Right lobe of liver (tissue), 6 donors: ENCODE data around the gene TBX4. TPM values are rescaled to one million over a fixed set of nuclear protein-coding genes. Genes with fewer than 3 reads are reported as not detected.

Experiments
- ATAC-seq, 4 donors: fragments of 200-7000 bp; cut with Tn5 transposase; one replicate each; pipeline ENCODE4 v1.9.1; 2020; ENCODE audit warnings: mild to moderate bottlenecking in 4 of 4, moderate library complexity in 4 of 4
- DNase-seq, 3 donors: peaks; one replicate each; pipeline ENCODE4 v3.0.0-alpha.2; 2020
- H3K27ac ChIP-seq, 3 donors: fragments of 200-600 bp; one replicate each; pipeline ENCODE4 v1.8.0; 2022
- H3K27me3 ChIP-seq, 2 donors: fragments of 200-600 bp; one replicate each; pipeline ENCODE4 v1.8.0; 2022
- H3K36me3 ChIP-seq, 4 donors: fragments of 200-600 bp; sonication (generic) in 1 of 4; one replicate each; pipeline versions ENCODE4 v1.5.1 to v1.8.0; 2017 to 2022; ENCODE audit warnings: control low read depth in 1 of 4
- H3K4me1 ChIP-seq, 4 donors: fragments of 200-600 bp; sonication (generic) in 1 of 4; one replicate each; pipeline versions ENCODE4 v1.5.1 to v1.8.0; 2017 to 2022; ENCODE audit warnings: control low read depth in 1 of 4
- H3K4me3 ChIP-seq, 3 donors: fragments of 200-600 bp; one replicate each; pipeline ENCODE4 v1.8.0; 2022
- H3K9me3 ChIP-seq, 4 donors: fragments of 200-600 bp; sonication (generic) in 1 of 4; one replicate each; pipeline versions ENCODE4 v1.5.1 to v1.8.0; 2017 to 2022; ENCODE audit warnings: control low read depth in 1 of 4
- POLR2A ChIP-seq: fragments of 450-650 bp; IDR thresholded peaks from one replicate; pipeline ENCODE4 v1.6.1; 2017; ENCODE audit warnings: antibody characterized with exemption, mild to moderate bottlenecking
- WGBS: methylation state at CpG from one replicate; pipeline ENCODE4 v1.1.6; 2018; ENCODE audit warnings: low coverage, low lambda C conversion rate; ENCODE audit not compliant: insufficient coverage; ENCODE audit errors: missing lambda C conversion rate; 5-methylcytosine and 5-hydroxymethylcytosine counted together
- intact Hi-C, 2 donors: fragments of 100-400 bp; cut with DNase I; formaldehyde crosslinking; loops; one replicate each; pipeline versions ENCODE4 v1.11.2 to v1.14.1; 2022
- total RNA-seq, 6 experiments: library from RNA; depleted of rRNA in 2 of 6; stranded (reverse); fragments of >200 nt in 2 of 6; fragmentation: NEBNext Ultra II Directional in 3 of 6; extraction: Animal tissue kit (Norgen Biotek cat#: 25700) in 3 of 6; gene quantifications; one replicate each; pipeline versions ENCODE4 v1.1.0 to v1.2.4, GENCODE V29; 2016 to 2023
- TF ChIP-seq, protein P1 (sequence below), 4 donors: fragments of 200-600 bp in 3 of 4; fragments of 450-650 bp in 1 of 4; IDR thresholded peaks; one replicate each; pipeline versions ENCODE4 v1.5.1 to v1.8.0; 2016 to 2022; ENCODE audit warnings: antibody characterized with exemption in 4 of 4, mild to moderate bottlenecking in 2 of 4
- donor health status: DM: no; HTN: yes; CAD: no.
- donor health status: DM: no; HTN: no; CAD: no.
- donor health status: DM: no; HTN: no; CAD: no.
- donor health status: DM: no; HTN: yes; CAD: no.
- donor health status: DM: no; HTN: yes; CAD: no.

TBX4 gene
- total RNA-seq, 6 experiments from 2014 or later = not detected

GRCh38 chr17:61510991-61511390 lies 58.8 kb downstream of the TBX4 start:
- TF ChIP-seq, protein P1, sequence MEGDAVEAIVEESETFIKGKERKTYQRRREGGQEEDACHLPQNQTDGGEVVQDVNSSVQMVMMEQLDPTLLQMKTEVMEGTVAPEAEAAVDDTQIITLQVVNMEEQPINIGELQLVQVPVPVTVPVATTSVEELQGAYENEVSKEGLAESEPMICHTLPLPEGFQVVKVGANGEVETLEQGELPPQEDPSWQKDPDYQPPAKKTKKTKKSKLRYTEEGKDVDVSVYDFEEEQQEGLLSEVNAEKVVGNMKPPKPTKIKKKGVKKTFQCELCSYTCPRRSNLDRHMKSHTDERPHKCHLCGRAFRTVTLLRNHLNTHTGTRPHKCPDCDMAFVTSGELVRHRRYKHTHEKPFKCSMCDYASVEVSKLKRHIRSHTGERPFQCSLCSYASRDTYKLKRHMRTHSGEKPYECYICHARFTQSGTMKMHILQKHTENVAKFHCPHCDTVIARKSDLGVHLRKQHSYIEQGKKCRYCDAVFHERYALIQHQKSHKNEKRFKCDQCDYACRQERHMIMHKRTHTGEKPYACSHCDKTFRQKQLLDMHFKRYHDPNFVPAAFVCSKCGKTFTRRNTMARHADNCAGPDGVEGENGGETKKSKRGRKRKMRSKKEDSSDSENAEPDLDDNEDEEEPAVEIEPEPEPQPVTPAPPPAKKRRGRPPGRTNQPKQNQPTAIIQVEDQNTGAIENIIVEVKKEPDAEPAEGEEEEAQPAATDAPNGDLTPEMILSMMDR (IDR thresholded peaks at IDR 0.05) = no peak
- no peak for TF ChIP-seq POLR2A
- intact Hi-C loops = no loop called here
- H3K4me1 ChIP-seq = no peaks in the 10 kb centered on the region
- no peaks in the 10 kb centered on the region for H3K27me3 ChIP-seq
- DNase-seq (no peak), ATAC-seq (no peak)
- 51% methylated on average over 2 of the region's 2 CpGs for WGBS
- no peaks in the 10 kb centered on the region for H3K9me3 ChIP-seq
- H3K27ac ChIP-seq = no peak overlapping the region
- no peak overlapping the region for H3K4me3 ChIP-seq
- H3K36me3 ChIP-seq = no peaks in the 10 kb centered on the region

DNA sequence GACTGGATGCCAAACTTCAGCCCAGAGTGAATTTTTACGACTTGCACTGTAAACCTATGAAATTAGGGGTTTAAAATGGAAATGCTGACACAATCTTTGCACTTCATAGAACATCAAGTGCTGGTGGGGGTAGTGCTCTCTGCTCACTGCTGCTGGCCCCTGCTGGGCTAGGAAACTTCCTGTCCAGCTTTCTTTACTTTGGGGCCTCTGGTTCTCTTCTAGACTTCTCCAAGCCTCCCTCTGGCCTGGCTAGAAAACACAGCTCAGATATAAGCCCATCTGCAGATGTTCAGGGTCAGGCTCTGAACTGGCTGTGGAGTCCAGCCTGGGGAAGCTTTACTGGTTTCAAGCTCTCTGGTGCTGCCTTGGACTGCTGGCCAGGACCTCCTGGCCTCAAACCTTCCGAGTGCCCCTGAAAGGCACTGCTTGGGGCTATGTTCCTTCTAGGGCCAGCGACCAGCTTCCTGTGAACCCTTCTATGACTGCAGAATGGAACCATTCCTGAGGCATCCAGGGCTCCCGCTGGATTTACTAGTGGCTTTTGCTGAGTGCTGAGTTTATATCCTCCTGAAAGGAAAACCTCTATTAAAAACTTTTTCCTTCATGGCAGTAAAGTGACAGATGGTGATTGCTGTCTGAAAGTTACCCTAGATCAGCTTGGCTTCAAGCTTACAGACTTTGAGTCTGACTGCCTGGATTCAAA lies 59.4 kb downstream of the TBX4 start:
- no peaks in the 10 kb centered on the region for H3K36me3 ChIP-seq
- no peak for TF ChIP-seq POLR2A
- TF ChIP-seq, protein P1 (IDR thresholded peaks at IDR 0.05) = no peak
- H3K9me3 ChIP-seq = no peaks in the 10 kb centered on the region
- H3K4me3 ChIP-seq = no peak overlapping the region
- H3K27ac ChIP-seq = no peak overlapping the region
- ATAC-seq = no peak
- intact Hi-C loops = no loop called here
- H3K27me3 ChIP-seq = no peaks in the 10 kb centered on the region
- DNase-seq = no peak
- WGBS = 75% methylated on average over 2 of the region's 4 CpGs
- no peaks in the 10 kb centered on the region for H3K4me1 ChIP-seq

DNA sequence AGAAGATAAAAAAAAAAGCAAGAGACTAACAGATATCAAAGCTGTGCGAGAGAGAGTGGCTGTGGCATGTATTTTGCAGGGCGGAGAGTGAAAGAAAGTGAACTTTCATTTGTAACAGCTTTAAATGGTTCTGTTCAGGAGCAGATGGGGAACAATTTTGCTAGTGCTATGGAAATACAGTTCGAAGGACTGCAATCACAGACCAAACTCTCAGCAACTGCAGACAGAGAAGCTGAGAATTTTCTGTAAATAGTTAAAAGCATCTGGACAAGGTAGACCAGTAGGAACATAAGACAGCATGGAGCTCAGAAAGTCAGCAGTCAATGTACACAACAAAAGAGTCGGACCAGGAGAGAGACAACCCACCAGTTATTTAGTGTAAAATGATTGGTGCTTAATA lies 62.3 kb downstream of the TBX4 start:
- H3K36me3 ChIP-seq = no peaks in the 10 kb centered on the region
- no peak for DNase-seq
- no peak overlapping the region for H3K27ac ChIP-seq
- no peaks in the 10 kb centered on the region for H3K9me3 ChIP-seq
- no peak for ATAC-seq
- TF ChIP-seq, protein P1 (IDR thresholded peaks at IDR 0.05) = no peak
- TF ChIP-seq POLR2A = no peak
- intact Hi-C loops = no loop called here
- 59% methylated on average over 4 of the region's 4 CpGs for WGBS
- no peak overlapping the region for H3K4me3 ChIP-seq
- H3K27me3 ChIP-seq = no peaks in the 10 kb centered on the region
- H3K4me1 ChIP-seq = no peaks in the 10 kb centered on the region

- DNase-seq (no peak), ATAC-seq (no peak)
- Histone ChIP-seq H3K27ac (no peak overlapping the region), H3K9me3 (no peaks in the 10 kb centered on the region), H3K4me1 (no peaks in the 10 kb centered on the region), H3K27me3 (no peaks in the 10 kb centered on the region), H3K36me3 (no peaks in the 10 kb centered on the region), H3K4me3 (no peak overlapping the region)
- WGBS = 94% methylated on average over 3 of the region's 3 CpGs
- TF ChIP-seq POLR2A = no peak
- TF ChIP-seq, protein P1 (IDR thresholded peaks at IDR 0.05) = no peak
- intact Hi-C loops = no loop called here
Observed at GRCh38 chr17:61517265-61517664, 65.0 kb downstream of the TBX4 start.
